ENCODE data around the gene PLEKHS1.
A peak's percentile ranks its signal among the peaks of the same experiment; 100 is the strongest.
"Not testable (repeated sequence)": the region's sequence is repeated elsewhere in the genome, so short reads cannot be mapped to it uniquely, and the experiment has no call there.

PLEKHS1 gene

GRCh38 chr10:113740850-113741249, 10.6 kb upstream of the PLEKHS1 start:
- DNase-seq (ENCODE audit: low read depth): no peak

GRCh38 chr10:113742466-113742865, 9.0 kb upstream of the PLEKHS1 start:
- DNase-seq (ENCODE audit: low read depth): no peak

GRCh38 chr10:113743594-113743993, 7.9 kb upstream of the PLEKHS1 start:
- DNase-seq (ENCODE audit: low read depth): no peak

GRCh38 chr10:113745374-113745773, 6.1 kb upstream of the PLEKHS1 start:
- DNase-seq (ENCODE audit: low read depth): no peak

GRCh38 chr10:113746217-113746957, 5.1 kb upstream of the PLEKHS1 start:
- no peak for DNase-seq (ENCODE audit: low read depth)

GRCh38 chr10:113752553-113752952, 1.1 kb downstream of the PLEKHS1 start:
- no peak for DNase-seq (ENCODE audit: low read depth)

GRCh38 chr10:113753020-113753692, 1.7 kb downstream of the PLEKHS1 start:
- DNase-seq (ENCODE audit: low read depth): no peak

- no peak for DNase-seq (ENCODE audit: low read depth)
Observed at GRCh38 chr10:113754125-113754524, 2.6 kb downstream of the PLEKHS1 start.

GRCh38 chr10:113754768-113755167, 3.3 kb downstream of the PLEKHS1 start:
- DNase-seq (ENCODE audit: low read depth): no peak

GRCh38 chr10:113756940-113757543, 5.6 kb downstream of the PLEKHS1 start:
- no peak for DNase-seq (ENCODE audit: low read depth)

GRCh38 chr10:113762083-113762482, 10.6 kb downstream of the PLEKHS1 start:
- no peak for DNase-seq (ENCODE audit: low read depth)

GRCh38 chr10:113764582-113764981, 13.1 kb downstream of the PLEKHS1 start:
- DNase-seq (ENCODE audit: low read depth): no peak

- DNase-seq (ENCODE audit: low read depth): no peak
Observed at GRCh38 chr10:113765910-113766309, 14.4 kb downstream of the PLEKHS1 start.

- DNase-seq (ENCODE audit: low read depth): no peak
Observed at GRCh38 chr10:113767222-113767621, 15.7 kb downstream of the PLEKHS1 start.

GRCh38 chr10:113770346-113770745, 18.9 kb downstream of the PLEKHS1 start:
- no peak for DNase-seq (ENCODE audit: low read depth)

GRCh38 chr10:113771131-113771530, 19.6 kb downstream of the PLEKHS1 start:
- not testable (repeated sequence) for DNase-seq (ENCODE audit: low read depth)

GRCh38 chr10:113775686-113776294, 24.3 kb downstream of the PLEKHS1 start:
- DNase-seq (ENCODE audit: low read depth): no peak

- no peak for DNase-seq (ENCODE audit: low read depth)
Observed at GRCh38 chr10:113776553-113776952, 25.1 kb downstream of the PLEKHS1 start.

- no peak for DNase-seq (ENCODE audit: low read depth)
Observed at GRCh38 chr10:113780681-113781250, 29.3 kb downstream of the PLEKHS1 start.

- DNase-seq (ENCODE audit: low read depth): no peak
Observed at GRCh38 chr10:113782367-113782766, 30.9 kb downstream of the PLEKHS1 start.

GRCh38 chr10:113782986-113783704, 31.7 kb downstream of the PLEKHS1 start:
- no peak for DNase-seq (ENCODE audit: low read depth)

GRCh38 chr10:113788604-113789083, 37.2 kb downstream of the PLEKHS1 start:
- DNase-seq (ENCODE audit: low read depth): peak; percentile 96

All from fibroblast of gingiva (primary cell).